HG03175 (cell line): ENCODE data around the gene RNASE9.
"Not testable (repeated sequence)": the region's sequence is repeated elsewhere in the genome, so short reads cannot be mapped to it uniquely, and the experiment has no call there.

Experiments used
- ATAC-seq: cut with Tn5 transposase; IDR thresholded peaks from one replicate; pipeline ENCODE4 v1.9.1; 2021; ENCODE audit warnings: mild to moderate bottlenecking, moderate library complexity; ENCODE audit not compliant: unreplicated experiment

The RNASE9 gene

GRCh38 chr14:20560961-20561360 is at the start of gene RNASE9:
RNASE9 (minus strand) TSS chr14:20561047.
- ATAC-seq: no peak

DNA sequence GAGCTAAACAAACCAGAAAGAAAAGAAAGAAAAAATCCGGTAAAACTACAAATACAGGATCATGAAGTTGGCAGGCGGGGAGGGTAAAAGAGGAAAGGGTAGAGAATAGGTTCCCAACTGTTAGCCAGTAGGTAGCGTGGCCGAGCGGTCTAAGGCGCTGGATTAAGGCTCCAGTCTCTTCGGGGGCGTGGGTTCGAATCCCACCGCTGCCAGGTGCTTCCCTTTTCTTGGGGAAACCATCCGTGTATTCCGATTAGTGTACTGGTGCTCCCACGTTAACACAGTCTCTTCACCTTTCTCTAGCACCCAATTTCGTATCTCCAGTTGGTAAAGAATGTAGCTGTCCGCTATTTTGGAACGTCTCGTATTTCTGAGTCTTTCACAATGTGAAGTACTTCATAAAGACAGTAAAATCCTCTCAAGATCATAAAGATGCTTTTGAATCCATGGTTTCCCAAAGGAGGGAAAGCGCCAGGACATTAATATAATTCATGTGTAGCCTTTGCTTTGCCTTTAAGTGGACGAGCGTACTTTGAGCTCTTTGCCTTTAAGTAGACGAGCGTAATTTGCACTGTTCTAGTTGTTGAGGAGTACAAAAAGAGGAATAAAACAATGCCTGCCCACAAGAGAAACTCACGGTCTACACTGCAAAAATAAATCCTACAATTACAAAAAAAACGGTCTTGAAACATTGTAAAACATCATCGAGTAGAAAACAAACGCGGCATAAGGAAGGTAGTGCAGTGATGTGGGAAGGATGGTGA is 49.3 kb upstream of the RNASE9 start:
- ATAC-seq: no peak

DNA sequence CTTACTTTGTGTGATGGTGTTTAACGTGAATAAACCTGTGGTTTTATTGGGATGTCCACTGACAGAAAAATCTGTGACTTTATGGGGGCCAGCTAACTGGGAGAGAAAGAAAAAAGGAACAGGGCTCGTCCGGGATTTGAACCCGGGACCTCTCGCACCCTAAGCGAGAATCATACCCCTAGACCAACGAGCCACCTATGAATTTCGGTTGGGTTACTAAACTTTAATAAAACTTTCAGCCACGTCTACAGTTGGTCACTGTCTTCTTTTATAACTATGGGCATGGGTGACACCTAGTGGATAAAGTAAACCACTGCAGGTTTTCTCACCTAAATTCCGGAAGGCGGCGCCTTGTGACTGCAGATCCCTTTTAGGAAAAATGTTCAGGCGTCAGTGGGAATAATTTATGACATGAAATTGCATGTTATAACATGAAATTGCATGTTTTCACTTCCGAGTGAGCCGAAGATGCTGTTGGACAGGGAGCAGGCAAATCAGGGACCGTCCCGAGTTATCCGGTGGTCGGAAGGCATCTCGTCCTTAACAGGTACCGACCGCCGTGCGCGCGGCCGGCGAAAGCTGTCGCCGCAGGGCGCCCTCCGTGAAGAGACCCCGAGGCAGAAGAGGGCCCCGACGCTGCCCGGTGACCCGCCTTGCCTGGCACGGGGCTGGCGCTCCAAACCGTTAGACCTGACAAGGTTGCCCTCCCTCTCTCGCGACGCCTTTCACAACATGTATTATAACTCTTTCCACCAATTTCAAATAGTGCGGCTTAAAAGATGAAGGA is 48.6 kb upstream of the RNASE9 start:
- peak; percentile 23 for ATAC-seq

- no peak for ATAC-seq
These were observed 47.7 kb upstream of the RNASE9 start for GRCh38 chr14:20608383-20609110.

- ATAC-seq: no peak
These were observed 46.8 kb upstream of the RNASE9 start for GRCh38 chr14:20607617-20608016.

DNA sequence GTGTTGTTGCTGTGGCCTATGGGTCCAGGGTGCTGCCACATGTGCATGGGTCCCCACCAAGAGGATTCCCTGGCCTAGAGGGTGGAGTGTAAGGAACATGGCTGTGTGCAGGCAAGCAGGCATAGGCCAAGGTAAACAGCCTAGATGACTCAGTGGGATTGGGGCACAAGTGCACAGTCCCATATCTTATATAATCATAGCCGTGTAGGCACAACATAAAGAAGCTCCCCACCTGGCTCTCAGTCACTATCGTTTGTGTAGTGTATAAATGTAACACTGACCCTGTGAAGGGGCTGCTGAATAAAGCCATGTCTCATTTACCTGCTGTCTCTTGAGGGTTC is 46.0 kb upstream of the RNASE9 start:
- ATAC-seq: no peak

DNA sequence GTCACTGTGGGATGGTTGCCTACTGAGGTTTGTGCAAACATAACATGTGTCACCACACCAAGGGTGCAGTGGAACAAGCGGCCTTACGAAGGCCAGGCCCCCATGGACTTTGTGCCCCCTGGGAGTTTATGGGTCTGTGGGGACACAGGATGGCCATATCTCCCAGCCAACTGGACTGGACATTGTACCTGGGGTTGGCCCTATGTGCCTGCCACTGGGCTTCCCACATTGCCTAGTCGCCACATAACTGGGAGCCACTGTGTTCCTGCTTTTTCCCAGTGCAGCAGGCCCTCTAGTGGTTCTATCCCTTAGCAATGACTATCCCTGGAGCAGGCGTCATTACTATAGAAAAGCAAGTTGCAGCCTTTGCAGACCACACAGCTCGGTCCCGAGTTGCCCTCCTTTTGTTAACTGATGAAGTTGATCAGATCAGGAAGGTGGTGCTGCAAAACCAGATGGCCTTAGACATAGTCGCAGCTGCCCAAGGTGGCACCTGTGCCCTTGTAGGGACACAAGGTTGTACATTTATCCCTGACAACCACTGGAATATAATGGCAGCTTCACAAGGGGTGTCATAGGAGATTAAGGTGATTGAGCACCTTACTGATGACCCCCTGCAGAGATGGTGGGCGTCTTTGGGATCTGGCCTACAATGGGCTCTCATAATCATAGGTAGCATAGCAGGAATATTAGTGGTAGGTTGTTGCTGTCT is 45.5 kb upstream of the RNASE9 start:
- ATAC-seq: no peak

GRCh38 chr14:20603813-20604690 is 43.2 kb upstream of the RNASE9 start:
- no peak for ATAC-seq

DNA sequence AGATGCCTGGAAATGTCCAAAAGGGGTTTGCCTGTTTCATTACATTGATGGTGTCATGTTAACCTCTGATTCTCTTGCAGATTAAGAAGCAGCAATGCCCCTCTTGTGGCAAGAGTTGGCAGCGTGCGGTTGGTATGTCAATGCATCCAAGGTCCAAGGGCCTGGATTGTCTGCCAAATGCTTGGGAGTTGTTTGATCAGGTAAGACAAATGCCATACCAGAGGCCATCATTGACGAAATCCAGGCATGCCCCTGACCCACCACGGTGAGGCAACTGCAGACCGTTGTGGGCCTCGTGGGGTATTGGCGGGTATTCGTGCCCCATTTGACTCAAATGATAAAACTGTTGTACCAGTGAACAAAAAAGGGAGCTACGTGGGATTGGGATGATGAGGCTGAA is 41.7 kb upstream of the RNASE9 start:
- ATAC-seq: no peak

GRCh38 chr14:20601522-20601921 is 40.7 kb upstream of the RNASE9 start:
- no peak for ATAC-seq

GRCh38 chr14:20597108-20597507 is 36.3 kb upstream of the RNASE9 start:
- no peak for ATAC-seq

DNA sequence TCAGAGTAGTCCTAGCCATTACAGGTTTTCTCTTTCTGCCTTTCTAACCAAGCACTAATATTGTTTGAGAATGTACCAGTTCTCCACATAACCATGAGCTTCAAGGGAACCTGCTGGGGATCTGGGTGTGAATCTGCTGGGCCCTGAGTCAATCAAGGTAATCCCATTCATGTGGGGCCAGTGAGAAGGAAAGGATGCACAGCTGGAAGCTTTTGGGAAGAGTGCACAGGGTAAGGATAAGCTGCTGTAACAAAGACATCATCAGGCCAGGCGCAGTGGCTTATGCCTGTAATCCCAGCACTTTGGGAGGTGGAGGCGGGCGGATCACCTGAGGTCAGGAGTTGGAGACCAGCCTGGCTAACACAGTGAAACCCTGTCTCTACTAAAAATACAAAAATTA is 34.9 kb upstream of the RNASE9 start:
- ATAC-seq: not testable (repeated sequence)

GRCh38 chr14:20592574-20592973 is 31.7 kb upstream of the RNASE9 start:
- no peak for ATAC-seq

GRCh38 chr14:20591235-20591634 is 30.4 kb upstream of the RNASE9 start, which contains the start of gene RNASE12:
RNASE12 (minus strand) TSS chr14:20591376; CDS start chr14:20590723, 653 bp downstream.
- no peak for ATAC-seq

DNA sequence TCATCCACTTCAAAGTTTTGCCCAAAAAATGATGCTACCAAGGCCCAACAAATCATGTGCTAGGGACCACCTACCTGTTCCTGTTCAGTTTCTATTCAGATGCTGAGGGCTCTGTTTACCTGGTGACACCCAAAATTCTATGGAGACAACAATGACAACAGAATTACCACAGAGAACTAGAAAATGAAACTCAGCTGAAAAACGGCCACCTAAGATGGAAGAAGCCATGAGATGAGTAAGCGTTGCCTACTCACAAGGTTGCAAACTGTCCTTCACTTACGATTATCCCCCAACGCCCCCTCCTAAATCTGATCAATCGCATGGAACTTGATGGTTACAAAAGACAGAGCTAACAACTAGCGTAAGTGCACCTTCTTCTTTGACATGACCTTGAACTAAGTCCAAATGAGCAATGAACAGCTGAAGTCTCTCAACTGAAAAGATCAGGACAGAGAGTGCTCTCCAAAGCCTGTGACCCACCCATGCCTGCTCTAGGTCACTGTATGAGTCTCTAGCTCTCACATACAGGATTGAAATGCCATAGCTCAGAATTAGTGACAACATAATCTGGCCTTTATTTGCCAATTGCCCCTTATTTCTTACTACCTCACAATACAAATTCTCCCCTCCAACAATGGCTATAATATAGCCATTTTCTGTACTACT is 26.8 kb upstream of the RNASE9 start, which contains the start of gene RNASE11:
RNASE11 (minus strand) TSS at position 513 of the 666 bp plus-strand sequence.
- ATAC-seq: no peak

DNA sequence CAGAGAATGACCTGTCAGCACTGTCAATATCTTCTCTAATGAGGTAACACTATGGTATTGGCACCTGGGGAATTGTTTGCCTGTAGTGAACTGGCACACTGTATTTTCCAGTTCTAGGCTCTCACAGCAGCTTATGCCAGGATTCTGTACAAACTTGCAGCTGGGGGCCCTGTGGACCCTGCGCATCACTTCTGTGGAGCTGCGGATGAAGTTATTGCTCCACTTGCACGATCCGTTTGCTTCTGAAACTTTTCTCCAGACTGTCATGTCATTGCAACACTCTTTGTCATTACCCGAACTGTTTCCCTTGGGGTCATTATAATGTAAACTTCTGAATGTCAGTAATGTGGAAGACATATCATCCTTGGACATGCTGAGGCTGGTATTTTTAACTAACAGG is 23.1 kb upstream of the RNASE9 start:
- ATAC-seq: no peak

DNA sequence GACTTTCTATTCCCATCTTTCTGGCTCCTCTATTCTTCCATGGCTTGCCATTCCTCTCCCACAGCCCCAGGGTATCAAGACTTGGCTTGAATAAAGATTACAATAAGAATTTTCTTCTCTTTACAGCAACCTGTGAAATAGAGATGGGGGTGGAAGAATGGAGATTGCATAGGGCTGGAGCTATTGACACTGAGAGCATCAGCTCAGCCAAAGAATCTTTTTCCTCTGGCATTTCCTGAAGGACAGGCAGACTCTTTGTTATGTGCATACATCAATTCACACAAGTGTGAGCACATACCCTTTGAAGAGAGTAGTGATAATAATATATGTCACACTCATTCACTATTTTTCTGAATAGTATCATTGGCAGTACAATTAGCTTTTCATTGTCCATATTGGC is 22.3 kb upstream of the RNASE9 start:
- no peak for ATAC-seq

GRCh38 chr14:20580242-20580641 is 19.4 kb upstream of the RNASE9 start:
- no peak for ATAC-seq

- ATAC-seq: no peak
These were observed 18.1 kb upstream of the RNASE9 start for GRCh38 chr14:20578784-20579502.
